SKM-1 (cell line): ENCODE measurements around the gene FBXO22.
"Not testable (repeated sequence)": the region's sequence is repeated elsewhere in the genome, so short reads cannot be mapped to it uniquely, and the experiment has no call there.

Experiments
- DNase-seq: peaks from one replicate; lab custom pipeline; 2025; ENCODE audit not compliant: unreplicated experiment; lab: John Stamatoyannopoulos, UW

FBXO22 gene

GRCh38 chr15:75976766-75977165 lies 73.1 kb downstream of the FBXO22 start:
- DNase-seq = not testable (repeated sequence)

GRCh38 chr15:75981149-75981815 lies 77.6 kb downstream of the FBXO22 start:
- DNase-seq = no peak

- no peak for DNase-seq
Measured at GRCh38 chr15:75982468-75982867, 78.8 kb downstream of the FBXO22 start.

GRCh38 chr15:75984706-75985105 lies 81.0 kb downstream of the FBXO22 start:
- not testable (repeated sequence) for DNase-seq

- DNase-seq = no peak
Measured at GRCh38 chr15:75985971-75986370, 82.3 kb downstream of the FBXO22 start.

- DNase-seq = no peak
Measured at GRCh38 chr15:75989045-75989444, 85.4 kb downstream of the FBXO22 start.

- DNase-seq = no peak
Measured at GRCh38 chr15:75989875-75990274, 86.2 kb downstream of the FBXO22 start.
